GM19452 (cell line): Measurements from ENCODE around the gene PEX19.

Experiments
- ATAC-seq: cut with Tn5 transposase; IDR thresholded peaks from one replicate; pipeline ENCODE4 v1.9.1; 2021; ENCODE audit not compliant: unreplicated experiment

Gene PEX19

DNA sequence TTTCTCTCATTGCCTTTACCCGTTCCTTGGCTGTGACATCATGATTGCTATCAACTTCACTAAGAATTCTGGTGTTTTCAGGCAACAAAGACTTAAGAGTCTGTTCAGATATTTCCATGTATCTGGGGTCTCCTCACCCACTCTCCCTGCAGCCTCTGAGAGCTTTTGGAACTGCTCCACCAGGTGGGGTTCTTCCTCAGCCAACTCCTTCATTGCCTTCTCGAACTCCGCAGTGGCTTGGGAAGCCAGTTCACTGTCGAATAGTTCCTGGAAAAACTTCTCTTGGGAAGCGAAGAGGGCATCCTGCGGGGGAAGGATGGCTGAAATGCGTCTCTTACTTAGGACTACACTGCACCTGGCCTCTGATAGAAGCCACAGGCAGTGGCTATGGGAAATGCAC, 2.1 kb downstream of the PEX19 start:
- no peak for ATAC-seq

DNA sequence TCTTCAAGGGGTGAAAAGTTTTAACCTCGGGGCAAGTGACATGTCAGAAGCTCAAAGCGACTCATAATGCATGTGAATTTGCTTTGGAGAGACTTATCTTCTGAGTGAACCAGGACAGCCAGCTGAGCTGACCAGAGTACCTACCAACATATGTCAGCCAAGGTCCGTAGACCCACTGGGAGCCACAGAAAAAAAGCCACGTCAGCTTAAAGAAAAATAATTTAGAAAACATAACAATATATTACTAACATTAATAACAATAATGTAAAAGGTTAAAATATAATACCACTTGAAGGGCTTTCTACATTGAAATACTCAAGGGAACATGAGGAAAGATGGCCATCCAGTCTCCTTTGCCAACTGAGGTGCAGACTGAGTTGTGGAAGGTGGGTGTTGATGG, 6.9 kb downstream of the PEX19 start:
- no peak for ATAC-seq

DNA sequence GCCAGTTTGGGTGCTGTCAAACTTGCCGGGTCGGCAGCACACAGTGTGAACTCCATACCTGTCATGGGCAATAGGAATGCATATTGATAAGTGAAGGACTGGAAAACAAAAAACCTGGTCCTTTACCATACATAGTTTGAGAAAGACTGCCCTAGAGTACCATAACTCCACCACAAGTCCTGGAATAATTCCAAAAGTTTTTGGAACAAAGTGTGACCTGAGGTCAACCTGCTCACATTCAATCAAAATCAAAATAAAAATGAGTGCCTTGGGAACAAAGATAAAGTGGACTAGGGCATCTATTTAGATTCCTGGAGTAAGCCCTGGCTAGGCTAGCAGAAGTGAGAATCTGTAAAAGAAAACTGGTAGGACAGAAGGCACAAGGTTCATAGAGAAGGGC, 7.6 kb downstream of the PEX19 start:
- no peak for ATAC-seq

DNA sequence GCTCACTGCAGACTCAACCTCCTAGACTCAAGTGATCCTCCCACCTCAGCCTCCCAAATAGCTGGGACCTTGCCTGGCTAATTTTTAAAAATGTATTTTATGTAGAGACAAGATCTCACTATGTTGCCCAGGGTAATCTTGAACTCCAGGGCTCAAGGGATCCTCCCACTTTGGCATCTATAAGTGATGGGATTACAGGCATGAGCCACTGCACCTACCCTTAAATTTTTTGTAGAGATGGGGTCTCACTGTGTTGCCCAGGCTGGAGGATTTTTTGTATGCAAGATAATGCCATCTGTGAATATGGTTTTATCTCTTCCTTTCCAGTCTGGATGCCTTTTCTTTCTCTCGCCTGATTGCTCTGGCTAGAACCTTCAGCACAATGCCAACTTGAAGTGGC, 13.9 kb downstream of the PEX19 start:
- no peak for ATAC-seq

DNA sequence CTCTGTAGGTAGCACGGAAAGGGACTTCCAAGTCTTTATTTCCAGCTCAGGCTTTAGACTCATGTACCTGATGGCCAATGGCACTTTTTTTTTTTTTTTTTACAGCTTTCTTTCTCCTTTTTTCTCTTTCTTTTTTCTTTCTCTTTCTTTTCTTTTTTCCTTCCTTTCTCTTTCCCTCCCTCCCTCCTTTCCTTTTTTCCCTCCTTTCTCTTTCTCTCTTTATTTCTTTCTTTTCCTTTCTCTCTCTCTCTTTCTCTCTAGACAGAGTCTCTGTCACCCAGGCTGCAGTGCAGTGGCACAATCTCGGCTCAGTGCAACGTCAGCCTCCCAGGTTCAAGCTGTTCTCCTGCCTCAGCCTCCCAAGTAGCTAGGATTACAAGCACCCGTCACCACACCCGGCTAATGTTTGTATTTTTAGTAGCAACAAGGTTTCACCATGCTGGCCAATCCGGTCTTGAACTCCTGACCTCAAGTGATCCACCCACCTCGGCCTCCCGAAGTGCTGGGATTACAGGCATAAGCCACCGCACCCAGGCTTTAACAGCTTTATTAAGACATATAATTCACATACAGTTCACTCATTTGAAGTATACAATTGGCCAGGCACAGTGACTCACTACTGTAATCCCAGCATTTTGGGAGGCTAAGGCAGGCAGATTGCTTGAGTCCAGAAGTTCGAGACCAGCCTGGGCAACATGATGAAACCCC, 17.5 kb downstream of the PEX19 start:
- no peak for ATAC-seq

DNA sequence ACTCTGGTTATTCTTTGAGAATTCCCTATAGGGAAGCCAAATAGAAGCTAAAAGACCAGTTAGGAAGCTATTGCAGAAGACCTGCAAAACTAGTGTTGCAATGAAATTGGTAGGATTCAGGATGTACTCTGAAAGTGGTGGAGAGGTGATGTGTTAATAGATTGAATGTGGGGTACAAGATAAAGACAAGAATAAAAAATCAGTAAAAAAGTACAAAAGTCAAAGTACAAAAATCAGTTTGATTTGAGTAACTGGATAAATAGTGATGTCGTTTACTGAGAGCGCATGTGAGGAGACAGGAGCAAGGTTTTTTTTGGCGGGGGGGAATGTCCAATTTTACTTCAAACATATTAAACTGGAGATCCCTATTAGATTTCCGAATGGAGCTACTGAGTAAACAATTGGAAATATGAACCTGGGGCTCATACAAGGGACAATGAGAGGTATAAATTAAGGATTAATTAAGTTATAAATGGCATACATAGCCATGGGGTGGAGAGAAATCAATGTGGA, 20.1 kb downstream of the PEX19 start:
- no peak for ATAC-seq

DNA sequence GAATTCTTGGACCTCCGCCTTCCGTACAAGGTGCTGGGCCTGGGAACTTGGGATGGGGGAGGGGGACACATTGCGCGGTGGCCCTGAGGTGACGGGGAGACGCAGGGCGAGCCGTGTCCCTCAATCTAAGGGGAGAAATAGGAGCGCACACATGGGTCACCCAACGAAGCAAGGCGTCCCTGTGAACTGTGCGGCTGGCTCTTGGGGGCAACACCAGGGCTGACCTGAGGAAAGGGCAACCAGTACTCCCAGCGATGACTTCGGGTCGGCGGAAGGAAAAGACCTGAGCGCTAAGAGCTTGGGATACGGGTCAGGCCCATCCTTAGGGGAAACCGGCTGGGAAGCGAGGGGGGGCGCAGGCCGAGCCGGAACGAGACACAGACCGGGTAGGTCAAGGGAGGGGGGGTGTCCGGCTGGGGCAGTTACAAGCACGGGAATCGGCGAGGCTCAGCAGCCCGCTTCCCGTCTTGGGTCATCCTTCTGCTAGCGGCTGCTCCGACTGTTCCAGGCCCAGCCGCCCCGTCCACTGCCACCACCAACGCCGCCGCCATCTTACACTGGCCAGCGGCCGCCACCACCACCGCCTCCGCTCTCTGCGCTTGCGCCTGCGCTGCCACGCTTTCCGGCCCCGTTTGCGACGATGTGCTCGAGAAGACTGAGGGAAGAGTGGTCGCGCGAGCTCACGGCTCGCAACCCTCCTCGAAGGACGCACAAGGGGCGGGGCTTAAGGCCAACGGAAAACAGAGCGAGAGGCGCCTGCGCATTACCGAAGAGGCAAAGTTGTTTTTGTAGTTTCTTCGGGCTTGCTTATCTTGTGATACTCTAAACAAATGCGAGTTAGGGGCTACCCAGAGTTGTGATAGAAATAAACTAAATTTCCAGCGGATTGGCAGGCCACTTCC, 22.8 kb downstream of the PEX19 start, which contains the start of gene DCAF8:
Gene DCAF8 (minus strand): TSS at position 657 of the 902 bp plus-strand sequence. CDS start 18,541 bp downstream, outside the sequence.
- ATAC-seq, result peak; percentile 76

DNA sequence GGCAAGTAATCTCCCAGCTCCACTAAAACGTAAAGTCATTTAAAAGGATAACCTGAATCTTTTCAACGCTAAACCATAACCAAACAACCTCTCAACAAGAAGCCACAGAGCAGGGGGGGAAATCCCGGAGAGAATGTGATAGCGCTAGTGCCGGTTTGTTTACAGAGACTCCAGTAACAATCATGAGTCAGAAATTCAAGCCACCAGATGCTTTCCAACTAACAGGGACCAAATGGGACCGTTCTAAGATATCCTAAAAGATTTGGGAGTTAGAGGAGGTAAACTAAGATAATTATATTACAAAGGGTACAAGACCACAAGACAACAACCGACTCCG, 23.4 kb downstream of the PEX19 start:
- ATAC-seq, result no peak

DNA sequence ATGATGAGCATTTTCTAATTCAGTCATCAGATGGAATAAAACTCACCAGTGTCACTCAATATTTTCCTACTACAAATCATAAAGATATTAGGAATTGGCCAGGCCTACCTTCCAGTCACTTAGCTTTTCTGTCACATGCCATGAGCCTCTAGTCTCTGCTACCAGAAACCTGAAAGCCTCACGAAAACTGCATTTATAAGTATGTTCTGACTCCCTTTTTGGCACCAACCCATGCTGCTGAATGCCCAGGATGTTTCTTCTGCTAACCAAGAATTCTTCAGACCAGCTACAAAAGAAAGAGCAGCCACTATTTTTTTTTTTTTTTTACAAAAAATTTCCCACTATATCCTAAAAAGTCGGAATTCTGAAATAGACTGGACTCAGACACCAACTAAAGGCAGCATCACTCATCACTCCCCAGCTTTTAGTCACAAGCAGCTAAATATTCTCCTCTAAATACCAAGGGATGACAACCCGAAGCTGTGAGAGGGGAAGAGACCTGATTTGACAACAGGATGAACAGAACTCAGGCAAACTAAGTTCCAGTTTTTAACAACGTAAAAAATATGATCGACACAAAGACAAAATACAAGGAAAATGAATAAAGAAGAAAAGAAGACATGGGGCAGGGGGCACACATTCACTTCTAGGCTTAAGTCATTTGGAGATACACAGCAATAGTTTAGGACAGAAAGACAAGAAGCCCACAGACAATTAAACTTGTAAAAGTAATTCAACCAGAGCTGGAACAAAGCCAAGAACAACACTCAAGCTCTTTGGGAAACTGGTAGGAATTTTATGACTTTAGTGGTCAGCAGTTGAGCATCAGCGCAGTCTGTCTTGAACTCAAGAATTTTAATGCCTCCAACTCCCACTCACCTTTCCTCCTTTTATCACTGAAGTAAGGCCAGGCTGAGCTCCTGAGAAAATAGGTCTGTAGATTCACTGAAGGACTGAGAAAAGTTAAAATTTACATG, 24.2 kb downstream of the PEX19 start:
- ATAC-seq, result no peak

DNA sequence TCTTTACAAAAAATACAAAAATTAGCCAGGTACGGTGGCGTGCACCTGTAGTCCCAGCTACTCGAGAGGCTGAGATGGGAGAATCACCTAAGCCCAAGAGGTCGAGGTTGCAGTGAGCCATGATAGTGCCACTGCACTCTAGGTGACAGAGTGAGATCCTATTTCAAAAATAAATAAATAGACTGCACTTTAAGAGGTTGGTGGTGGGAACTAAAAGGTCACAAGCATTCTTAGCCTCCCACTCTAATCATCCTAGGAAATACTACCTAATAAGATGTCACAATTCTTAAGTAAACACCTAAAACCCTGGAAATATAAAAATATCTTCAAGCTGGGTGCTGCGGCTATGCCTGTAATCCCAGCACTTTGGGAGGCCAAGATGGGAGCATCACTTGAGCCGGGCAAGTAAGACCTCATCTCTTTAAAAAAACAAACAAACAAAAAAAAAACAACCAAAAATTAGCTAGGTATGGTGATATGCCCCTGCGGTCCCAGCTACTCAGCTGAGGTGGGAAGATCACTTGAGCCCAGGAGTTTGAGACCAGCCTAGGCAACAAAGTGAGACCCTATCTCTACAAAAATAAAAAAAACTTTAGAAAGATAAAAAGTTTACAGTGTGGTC, 26.6 kb downstream of the PEX19 start:
- ATAC-seq, result no peak

DNA sequence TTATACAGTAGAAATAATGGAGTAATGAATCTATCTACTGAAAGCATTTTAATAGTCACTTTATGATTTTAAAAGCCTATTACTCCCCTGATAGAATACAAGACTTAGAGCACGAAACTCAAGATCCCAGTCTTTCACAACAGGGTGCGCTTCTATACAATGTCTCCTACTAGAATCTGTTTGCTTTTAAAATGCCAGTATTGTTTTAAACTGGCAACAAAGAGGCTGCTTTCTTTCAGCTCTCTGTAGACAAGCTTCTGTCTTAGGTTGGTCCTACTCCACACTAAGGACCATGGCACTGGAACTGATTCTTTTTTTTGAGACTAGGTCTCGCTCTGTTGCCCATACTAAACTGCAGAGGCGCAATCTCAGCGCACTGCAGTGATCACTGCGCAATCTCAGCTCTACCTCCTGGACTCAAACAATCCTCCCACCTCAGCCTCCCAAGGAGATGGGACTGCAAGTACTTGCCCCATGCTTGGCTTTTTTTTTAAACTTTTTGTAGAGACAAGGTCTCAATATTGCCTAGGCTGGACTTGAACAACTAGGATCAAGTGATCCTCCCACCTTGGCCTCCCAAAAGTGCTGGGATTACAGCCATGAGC, 27.4 kb downstream of the PEX19 start:
- ATAC-seq, result no peak

DNA sequence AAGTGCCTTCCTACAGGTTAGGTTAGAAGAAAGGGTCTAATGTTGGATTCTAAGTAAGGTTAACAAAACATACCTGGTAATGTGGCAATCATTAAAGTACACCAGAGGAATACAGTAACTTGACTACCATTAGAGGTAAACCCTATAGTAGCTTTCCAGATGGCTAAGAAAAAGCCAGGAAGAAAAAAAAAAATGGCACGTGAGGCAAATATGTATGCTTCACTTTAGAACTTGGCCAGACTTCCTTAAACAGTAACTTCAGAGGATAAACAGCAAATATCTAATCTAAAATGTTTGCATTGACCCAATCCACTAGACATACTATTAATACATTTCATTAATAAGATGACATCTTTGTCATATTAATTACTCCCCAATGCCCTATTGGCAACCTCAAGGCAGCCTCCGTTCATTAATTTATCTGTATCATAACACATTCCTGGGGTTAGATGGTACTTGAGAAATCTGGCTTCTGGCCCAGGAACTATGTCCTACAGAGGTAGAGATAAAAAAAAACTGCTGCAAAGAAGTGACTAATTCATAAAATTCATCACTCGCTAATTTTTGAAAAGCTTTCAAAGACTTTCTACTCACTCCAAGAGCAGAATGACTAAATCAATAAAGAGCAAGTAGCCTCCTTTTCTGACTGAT, 28.4 kb downstream of the PEX19 start:
- ATAC-seq, result no peak

DNA sequence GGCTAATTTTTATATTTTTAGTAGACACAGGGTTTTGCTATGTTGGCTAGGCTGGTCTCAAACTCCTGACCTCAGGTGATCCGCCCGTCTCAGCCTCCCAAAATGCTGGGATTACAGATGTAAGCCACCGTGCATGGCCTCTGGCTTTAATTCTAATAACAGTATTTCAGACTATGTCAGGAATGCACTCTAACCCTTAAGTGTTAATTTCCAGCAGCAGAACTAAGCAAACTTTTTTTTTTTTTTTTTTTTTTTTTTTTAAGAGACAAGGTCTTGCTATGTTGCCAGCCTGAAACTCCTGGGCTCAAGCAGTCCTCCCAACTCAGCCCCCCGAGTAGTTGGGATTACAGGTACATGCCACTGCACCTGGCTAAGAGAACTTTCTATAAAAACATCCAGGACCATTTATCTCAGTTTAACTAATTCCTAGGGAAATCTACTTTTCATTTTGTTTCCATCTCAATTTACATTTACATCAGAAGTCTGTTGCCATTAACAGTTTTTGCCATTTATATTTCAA, 29.1 kb downstream of the PEX19 start:
- ATAC-seq, result no peak

DNA sequence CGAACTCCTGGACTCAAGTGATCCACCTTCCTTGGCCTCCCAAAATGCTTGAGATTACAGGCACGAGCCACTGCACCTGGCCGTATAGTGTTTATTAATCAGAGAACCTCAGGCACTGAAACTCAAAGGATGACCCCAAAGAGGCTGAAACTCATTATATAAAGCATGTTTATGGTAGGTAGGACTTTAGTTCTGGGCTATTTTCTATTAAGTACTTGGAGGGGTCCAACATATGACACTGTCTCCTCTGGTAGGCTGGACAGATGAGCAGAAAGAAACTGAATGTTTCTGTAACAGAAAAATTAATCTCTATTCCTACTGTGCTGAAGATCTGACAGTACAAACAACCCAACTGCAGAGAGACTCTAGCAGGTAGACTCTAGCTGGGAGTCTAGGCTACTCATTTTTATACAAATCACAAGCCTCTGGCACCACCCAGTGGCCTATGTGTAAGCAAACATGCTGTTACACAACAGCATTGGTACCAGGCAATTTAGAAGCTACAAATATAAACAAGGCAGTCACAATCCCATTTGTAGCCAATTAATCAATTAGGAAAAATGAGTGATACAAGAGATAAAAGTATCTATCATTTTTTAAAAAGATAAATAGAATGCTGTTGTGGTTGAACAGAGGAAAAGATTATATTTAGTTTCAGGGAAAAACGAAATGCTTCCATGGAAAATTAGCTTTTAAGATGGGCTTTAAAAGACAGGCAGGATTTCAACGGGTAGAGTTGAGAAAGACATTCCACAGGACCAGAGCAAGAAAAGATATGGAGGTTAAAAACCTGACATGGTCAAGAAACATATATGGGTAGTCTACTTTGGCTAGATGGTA, 33.0 kb downstream of the PEX19 start:
- peak; percentile 79 for ATAC-seq

DNA sequence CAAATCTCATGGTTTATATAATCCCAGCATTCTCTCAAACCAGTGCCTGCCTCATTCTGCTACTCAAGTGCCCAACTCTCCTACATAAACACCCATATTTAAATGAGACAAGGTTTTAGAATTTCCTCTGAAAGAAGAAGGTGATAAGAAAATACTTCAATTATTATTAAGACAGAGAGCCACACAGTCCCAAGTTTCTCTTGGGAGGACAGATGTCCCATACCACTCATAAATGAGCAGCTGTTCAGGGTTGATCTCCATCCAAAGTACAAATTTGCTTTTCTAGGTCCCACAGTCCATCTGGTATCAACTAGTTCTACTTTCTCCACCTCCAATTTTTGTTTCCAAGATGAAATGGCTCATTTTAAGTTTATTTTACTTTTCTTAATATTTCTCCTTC, 33.9 kb downstream of the PEX19 start:
- ATAC-seq, result no peak

DNA sequence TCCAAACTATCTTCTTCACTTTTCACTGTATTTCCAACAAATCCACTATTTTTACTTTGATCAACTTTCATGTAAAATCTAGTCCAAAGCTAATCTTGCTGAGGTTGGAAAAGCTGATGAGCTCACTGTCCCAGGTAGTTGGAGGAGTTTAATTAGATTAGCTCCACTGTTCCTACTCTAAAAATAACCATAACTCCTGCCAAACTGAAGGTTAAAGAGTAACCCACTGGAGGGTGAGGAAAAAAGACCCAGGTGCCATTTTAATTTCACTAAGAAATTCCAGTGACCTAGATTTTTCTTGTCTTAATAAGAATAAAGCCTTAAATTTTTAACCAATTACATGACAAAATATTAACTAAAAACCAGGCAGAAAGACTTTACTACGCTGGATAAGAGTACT, 37.9 kb downstream of the PEX19 start:
- ATAC-seq, result no peak

DNA sequence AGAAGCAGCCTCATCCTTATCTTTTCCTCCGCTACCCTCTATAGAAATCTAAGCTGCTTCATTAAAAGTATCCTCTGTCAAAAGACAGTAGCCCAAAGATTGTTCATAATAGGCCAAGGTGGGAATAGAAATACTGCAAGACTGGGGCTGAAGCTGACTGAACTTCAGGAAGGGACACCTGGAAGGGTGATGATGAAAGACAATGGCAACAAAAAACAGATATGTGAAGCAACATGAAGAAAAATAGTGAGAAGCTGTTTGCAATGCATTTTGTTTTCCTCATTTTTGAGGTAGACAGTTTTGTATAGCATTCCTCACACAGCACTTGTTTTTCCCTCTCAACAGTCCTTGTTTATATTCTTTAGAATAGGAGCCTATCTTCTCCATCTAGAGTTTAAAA, 39.5 kb downstream of the PEX19 start:
- no peak for ATAC-seq

DNA sequence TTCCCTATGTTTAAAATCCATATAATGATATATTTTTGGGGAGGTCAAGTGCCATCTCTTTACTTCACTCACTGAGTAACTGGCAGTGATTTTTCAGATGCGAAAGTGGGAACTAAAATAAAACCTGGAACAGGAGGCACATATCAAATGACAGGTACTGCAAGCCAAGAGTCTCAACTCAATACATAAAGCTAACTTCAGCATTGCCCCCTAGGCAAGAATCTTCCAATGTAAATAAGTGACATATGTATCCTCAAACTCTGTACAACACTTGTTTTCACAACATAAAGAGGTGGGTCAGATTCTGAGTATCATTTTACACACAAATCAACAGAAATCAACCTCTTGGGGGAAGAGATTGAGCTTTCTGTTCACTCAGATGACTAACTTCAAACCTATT, 40.7 kb downstream of the PEX19 start:
- ATAC-seq, result no peak

DNA sequence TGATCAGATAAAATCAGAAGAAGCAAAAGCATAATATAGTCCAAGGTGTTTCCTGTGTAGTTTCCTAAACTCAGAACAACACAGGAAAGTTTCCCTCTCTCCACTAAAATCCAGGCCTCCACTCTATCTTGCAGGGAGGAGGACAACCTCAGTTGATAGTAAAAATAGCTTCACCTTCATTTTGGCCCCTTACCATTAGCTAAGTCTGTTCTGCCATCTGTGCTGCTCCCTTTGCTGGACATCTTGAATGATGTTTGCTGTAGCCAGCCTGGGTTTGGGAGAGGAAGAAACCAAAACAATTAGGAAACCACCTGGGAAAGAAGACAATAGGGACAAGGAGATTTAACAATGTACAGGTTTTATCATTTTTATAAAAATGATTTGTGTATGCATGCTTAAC, 41.2 kb downstream of the PEX19 start:
- ATAC-seq, result no peak
